Right renal cortex interstitium (tissue), 3 donors: ENCODE measurements around the gene ABLIM3. TPM values are rescaled to one million over a fixed set of nuclear protein-coding genes. Genes with fewer than 3 reads are reported as not detected.
"Not testable (repeated sequence)": the region's sequence is repeated elsewhere in the genome, so short reads cannot be mapped to it uniquely, and the experiment has no call there.

Source experiments
- DNase-seq, 3 donors: peaks; one replicate each; pipeline ENCODE4 v3.0.0-alpha.2; 2013; ENCODE audit warnings: low read depth in 3 of 3, low spot score in 2 of 3
- polyA plus RNA-seq, 3 donors: library from polyadenylated mRNA; unstranded; fragments of 120-200 nt; gene quantifications; one replicate each; pipeline ENCODE4 v1.2.1, GENCODE V29; 2013; ENCODE audit not compliant: insufficient read length in 3 of 3

The ABLIM3 gene
- polyA plus RNA-seq, 3 donors, result 0.82 to 1.5 (median 1.1) TPM

- no peak for DNase-seq
Observed at GRCh38 chr5:149182241-149182640, 40.9 kb downstream of the ABLIM3 start.

GRCh38 chr5:149185067-149185466, 43.8 kb downstream of the ABLIM3 start:
- no peak for DNase-seq

GRCh38 chr5:149186506-149186905, 45.2 kb downstream of the ABLIM3 start:
- no peak for DNase-seq

- not testable (repeated sequence) for DNase-seq
Observed at GRCh38 chr5:149187617-149188016, 46.3 kb downstream of the ABLIM3 start.

GRCh38 chr5:149188383-149188782, 47.1 kb downstream of the ABLIM3 start:
- no peak for DNase-seq

GRCh38 chr5:149195337-149195887, 54.1 kb downstream of the ABLIM3 start:
- DNase-seq, result no peak

GRCh38 chr5:149195962-149196361, 54.7 kb downstream of the ABLIM3 start:
- no peak for DNase-seq

GRCh38 chr5:149198148-149198547, 56.9 kb downstream of the ABLIM3 start:
- DNase-seq, result no peak

GRCh38 chr5:149200355-149200754, 59.1 kb downstream of the ABLIM3 start:
- no peak for DNase-seq

GRCh38 chr5:149201121-149201637, 59.9 kb downstream of the ABLIM3 start:
- DNase-seq, result no peak

GRCh38 chr5:149202910-149203451, 61.7 kb downstream of the ABLIM3 start:
- no peak for DNase-seq

GRCh38 chr5:149203921-149204441, 62.7 kb downstream of the ABLIM3 start:
- DNase-seq, result no peak

GRCh38 chr5:149205625-149206523, 64.6 kb downstream of the ABLIM3 start:
- DNase-seq, result no peak

GRCh38 chr5:149206524-149207141, 65.3 kb downstream of the ABLIM3 start:
- no peak for DNase-seq

GRCh38 chr5:149207831-149208230, 66.5 kb downstream of the ABLIM3 start:
- DNase-seq, result no peak

- no peak for DNase-seq
Observed at GRCh38 chr5:149210225-149210624, 68.9 kb downstream of the ABLIM3 start.

GRCh38 chr5:149210968-149211490, 69.7 kb downstream of the ABLIM3 start:
- no peak for DNase-seq

GRCh38 chr5:149211566-149211965, 70.3 kb downstream of the ABLIM3 start:
- no peak for DNase-seq

GRCh38 chr5:149212198-149212951, 71.1 kb downstream of the ABLIM3 start:
- DNase-seq, result no peak

GRCh38 chr5:149213264-149213880, 72.1 kb downstream of the ABLIM3 start:
- no peak for DNase-seq
